Ishikawa (cell line): ENCODE measurements around the gene RTEL1.

Experiments
- CEBPB ChIP-seq: IDR thresholded peaks from 2 replicates; pipeline ENCODE4 v1.6.1; 2012
- CREB1 ChIP-seq: IDR thresholded peaks from 2 replicates; pipeline ENCODE4 v1.6.1; 2012; ENCODE audit warnings: low read depth
- EGR1 ChIP-seq: IDR thresholded peaks from 2 replicates; pipeline ENCODE4 v1.6.1; 2012
- EP300 ChIP-seq: IDR thresholded peaks from 2 replicates; pipeline ENCODE4 v1.6.1; 2012; ENCODE audit warnings: borderline replicate concordance
- FOXM1 ChIP-seq: IDR thresholded peaks from 2 replicates; pipeline ENCODE4 v1.6.1; 2012; ENCODE audit warnings: low read depth, borderline replicate concordance
- MAX ChIP-seq: IDR thresholded peaks from 2 replicates; pipeline ENCODE4 v1.6.1; 2012
- NFIC ChIP-seq: IDR thresholded peaks from 2 replicates; pipeline ENCODE4 v1.6.1; 2012
- RAD21 ChIP-seq: IDR thresholded peaks from 2 replicates; pipeline ENCODE4 v1.6.1; 2012; ENCODE audit warnings: low read depth
- REST ChIP-seq: IDR thresholded peaks from 2 replicates; pipeline ENCODE4 v1.6.1; 2012; ENCODE audit warnings: low read depth, mild to moderate bottlenecking
- TAF1 ChIP-seq: IDR thresholded peaks from 2 replicates; pipeline ENCODE4 v1.6.1; 2012; ENCODE audit warnings: low read depth, mild to moderate bottlenecking
- TCF12 ChIP-seq: IDR thresholded peaks from 2 replicates; pipeline ENCODE4 v1.6.1; 2012; ENCODE audit warnings: low read depth
- TEAD4 ChIP-seq: IDR thresholded peaks from 2 replicates; pipeline ENCODE4 v1.6.1; 2012
- USF1 ChIP-seq: IDR thresholded peaks from 2 replicates; pipeline ENCODE4 v1.6.1; 2012
- YY1 ChIP-seq: IDR thresholded peaks from 2 replicates; pipeline ENCODE4 v1.6.1; 2012; ENCODE audit warnings: low read depth
- ZBTB7A ChIP-seq: IDR thresholded peaks from 2 replicates; pipeline ENCODE4 v1.6.1; 2012; ENCODE audit warnings: low read depth

Gene RTEL1

GRCh38 chr20:63706852-63707557 lies 48.9 kb downstream of the RTEL1 start:
- TF ChIP-seq RAD21 (peak; percentile 59), YY1 (no peak)

- TF ChIP-seq TAF1, result peak; percentile 53; the same call in 1 of the 2 replicates
- TF ChIP-seq RAD21, result no peak
- no peak for TF ChIP-seq FOXM1
- no peak for TF ChIP-seq REST
- no peak for TF ChIP-seq CREB1
- TF ChIP-seq USF1, result peak; percentile 50
- no peak; the same call in 1 of the 2 replicates for TF ChIP-seq CEBPB
- TF ChIP-seq MAX, result peak; percentile 84
- TF ChIP-seq EP300, result peak; percentile 31; the same call in 1 of the 2 replicates
- TF ChIP-seq TEAD4, result peak; percentile 41; the same call in 1 of the 2 replicates
- TF ChIP-seq ZBTB7A, result peak; percentile 70; the same call in 1 of the 2 replicates
- peak; percentile 85 for TF ChIP-seq EGR1
- peak; percentile 15; the same call in 1 of the 2 replicates for TF ChIP-seq NFIC
- peak; percentile 67 for TF ChIP-seq YY1
- TF ChIP-seq TCF12, result peak; percentile 76
Observed at GRCh38 chr20:63707558-63708300, 49.6 kb downstream of the RTEL1 start, which contains the start of the genes ARFRP1 and ZGPAT. Gene ARFRP1, minus strand, starts transcription at chr20:63707976. Its CDS starts 885 bp downstream, at chr20:63707091. Gene ZGPAT, plus strand, starts transcription at chr20:63708039. Its CDS starts 542 bp downstream, at chr20:63708581.

- TF ChIP-seq TAF1 (no peak), NFIC (no peak), RAD21 (no peak), FOXM1 (no peak), CREB1 (no peak), TEAD4 (no peak), YY1 (no peak), TCF12 (no peak), CEBPB (no peak), ZBTB7A (no peak), EP300 (no peak), EGR1 (no peak), USF1 (no peak), REST (no peak), MAX (no peak)
Observed at GRCh38 chr20:63708301-63709148, 50.4 kb downstream of the RTEL1 start.

- no peak for TF ChIP-seq USF1
- no peak for TF ChIP-seq TAF1
- no peak for TF ChIP-seq NFIC
- TF ChIP-seq MAX, result no peak
- no peak for TF ChIP-seq TEAD4
- TF ChIP-seq EGR1, result no peak
- TF ChIP-seq CREB1, result no peak
- TF ChIP-seq FOXM1, result no peak
- TF ChIP-seq REST, result no peak
- TF ChIP-seq ZBTB7A, result no peak
- no peak for TF ChIP-seq CEBPB
- TF ChIP-seq TCF12, result no peak
- TF ChIP-seq EP300, result no peak
- no peak for TF ChIP-seq RAD21
- TF ChIP-seq YY1, result no peak
Observed at GRCh38 chr20:63709149-63709527, 51.0 kb downstream of the RTEL1 start.
